Activated CD4-positive, alpha-beta memory T cell treated with anti-CD3 and anti-CD28 coated beads, Interleukin-2, amount 10 ng/mL, durations not matched to agents 7 days and 5 days (primary cell): ENCODE data around the gene PLEKHD1. TPM values are rescaled to one million over a fixed set of nuclear protein-coding genes. Genes with fewer than 3 reads are reported as not detected.

Source experiments
- CTCF ChIA-PET: fragments of 350-600 bp; sonication (Branson Sonifier 250); formaldehyde crosslinking; loops from one replicate; lab custom pipeline; 2021; ENCODE audit warnings: antibody characterized with exemption, inconsistent platforms; lab: Charles Lee
- POLR2A ChIA-PET: fragments of 350-600 bp; sonication (Branson Sonifier 250); formaldehyde crosslinking; loops from one replicate; lab custom pipeline; 2021; ENCODE audit warnings: antibody characterized with exemption; lab: Charles Lee
- DNase-seq: peaks from one replicate; pipeline ENCODE4 v3.0.0-alpha.2; 2020
- H3K27ac Mint-ChIP-seq: one replicate; pipeline ENCODE4 v1.8.0; 2021; ENCODE audit warnings: mild to moderate bottlenecking, mixed read lengths
- H3K27me3 Mint-ChIP-seq: one replicate; pipeline ENCODE4 v1.8.0; 2021; ENCODE audit warnings: mixed read lengths
- H3K36me3 Mint-ChIP-seq: one replicate; pipeline ENCODE4 v1.8.0; 2021; ENCODE audit warnings: low read depth, mixed read lengths
- H3K4me1 Mint-ChIP-seq: one replicate; pipeline ENCODE4 v1.8.0; 2021; ENCODE audit warnings: mixed read lengths
- H3K4me3 Mint-ChIP-seq: one replicate; pipeline ENCODE4 v1.8.0; 2021; ENCODE audit warnings: mild to moderate bottlenecking, mixed read lengths
- H3K9me3 Mint-ChIP-seq: one replicate; pipeline ENCODE4 v1.8.0; 2021; ENCODE audit warnings: mixed read lengths
- total RNA-seq, 2 experiments: library from RNA; stranded (reverse); gene quantifications; one replicate each; pipeline ENCODE4 v1.2.3, GENCODE V29; 2021

The PLEKHD1 gene
- total RNA-seq, 2 experiments from 2014 or later = 0.13 to 0.15 TPM

GRCh38 chr14:69572030-69572840 lies 87.7 kb downstream of the PLEKHD1 start:
- POLR2A ChIA-PET = interaction anchor here (3.5 kb wide), 1 partner anchor 195 kb away, joined by 11 read pairs; the partner anchor contains the start of gene SRSF5
- no peak overlapping the region for H3K27ac Mint-ChIP-seq
- peaks cover 78% of the 10 kb centered on the region for H3K27me3 Mint-ChIP-seq
- peaks cover 3% of the 10 kb centered on the region for H3K36me3 Mint-ChIP-seq
- peak overlapping the region; percentile 13 for H3K4me3 Mint-ChIP-seq
- peaks cover 10% of the 10 kb centered on the region for H3K4me1 Mint-ChIP-seq
- H3K9me3 Mint-ChIP-seq = no peaks in the 10 kb centered on the region
- CTCF ChIA-PET = interaction anchor here (1.2 to 4.0 kb wide), 4 partner anchors 23 to 155 kb away, joined by 3 to 10 read pairs (median 7); no protein-coding TSS in a partner anchor
- no peak for DNase-seq

- no peak overlapping the region for H3K4me3 Mint-ChIP-seq
- no peaks in the 10 kb centered on the region for H3K9me3 Mint-ChIP-seq
- H3K36me3 Mint-ChIP-seq = peaks cover 3% of the 10 kb centered on the region
- POLR2A ChIA-PET = interaction anchor here (3.5 kb wide), 1 partner anchor 194 kb away, joined by 11 read pairs; the partner anchor contains the start of gene SRSF5
- H3K27me3 Mint-ChIP-seq = peaks cover 73% of the 10 kb centered on the region
- H3K4me1 Mint-ChIP-seq = peaks cover 10% of the 10 kb centered on the region
- CTCF ChIA-PET = interaction anchor here (1.2 to 4.0 kb wide), 4 partner anchors 24 to 154 kb away, joined by 3 to 13 read pairs (median 10); no protein-coding TSS in a partner anchor
- no peak for DNase-seq
- no peak overlapping the region for H3K27ac Mint-ChIP-seq
Observed at GRCh38 chr14:69572841-69573135, 88.3 kb downstream of the PLEKHD1 start.

- Mint-ChIP-seq H3K4me3 (no peak overlapping the region), H3K9me3 (no peaks in the 10 kb centered on the region), H3K27me3 (peaks cover 70% of the 10 kb centered on the region), H3K4me1 (peaks cover 10% of the 10 kb centered on the region), H3K27ac (no peak overlapping the region), H3K36me3 (peaks cover 3% of the 10 kb centered on the region)
- CTCF ChIA-PET = interaction anchor here (0.9 to 4.0 kb wide), 11 partner anchors 10 to 154 kb away, joined by 3 to 13 read pairs (median 4); no protein-coding TSS in a partner anchor
- POLR2A ChIA-PET = interaction anchor here (3.5 kb wide), 1 partner anchor 194 kb away, joined by 11 read pairs; the partner anchor contains the start of gene SRSF5
- DNase-seq = no peak
Observed at GRCh38 chr14:69573205-69573830, 88.8 kb downstream of the PLEKHD1 start.

GRCh38 chr14:69573831-69574262 lies 89.3 kb downstream of the PLEKHD1 start:
- DNase-seq = no peak
- H3K36me3 Mint-ChIP-seq = peaks cover 3% of the 10 kb centered on the region
- POLR2A ChIA-PET = interaction anchor here (1.0 kb wide), 1 partner anchor 194 kb away, joined by 3 read pairs; no protein-coding TSS in a partner anchor
- H3K9me3 Mint-ChIP-seq = no peaks in the 10 kb centered on the region
- H3K27ac Mint-ChIP-seq = no peak overlapping the region
- peaks cover 69% of the 10 kb centered on the region for H3K27me3 Mint-ChIP-seq
- no peak overlapping the region for H3K4me3 Mint-ChIP-seq
- CTCF ChIA-PET = interaction anchor here (0.7 to 4.0 kb wide), 12 partner anchors 9 to 444 kb away, joined by 3 to 13 read pairs (median 4); no protein-coding TSS in a partner anchor
- H3K4me1 Mint-ChIP-seq = peaks cover 10% of the 10 kb centered on the region

GRCh38 chr14:69574263-69574953 lies 89.9 kb downstream of the PLEKHD1 start, which contains the start of gene CCDC177:
Gene CCDC177, minus strand, starts transcription at chr14:69574871. Its CDS starts 1,249 bp downstream, at chr14:69573622.
- Mint-ChIP-seq H3K4me3 (peak within 1 kb of the TSS; percentile 62), H3K4me1 (peaks cover 10% of the 10 kb centered on the region), H3K36me3 (peaks cover 3% of the 10 kb centered on the region), H3K27me3 (peaks cover 64% of the 10 kb centered on the region), H3K27ac (no peak within 1 kb of the TSS), H3K9me3 (no peaks in the 10 kb centered on the region)
- CTCF ChIA-PET = interaction anchor here (0.7 to 4.0 kb wide), 15 partner anchors 9 to 445 kb away, joined by 3 to 13 read pairs (median 4); no protein-coding TSS in a partner anchor
- POLR2A ChIA-PET = interaction anchor here (1.0 kb wide), 1 partner anchor 194 kb away, joined by 3 read pairs; no protein-coding TSS in a partner anchor
- peak; percentile 77 for DNase-seq

GRCh38 chr14:69574954-69575295 lies 90.4 kb downstream of the PLEKHD1 start:
- peaks cover 59% of the 10 kb centered on the region for H3K27me3 Mint-ChIP-seq

GRCh38 chr14:69579476-69579875 lies 94.9 kb downstream of the PLEKHD1 start:
- peaks cover 31% of the 10 kb centered on the region for H3K27me3 Mint-ChIP-seq
- H3K36me3 Mint-ChIP-seq = peaks cover 3% of the 10 kb centered on the region
- peaks cover 4% of the 10 kb centered on the region for H3K4me1 Mint-ChIP-seq
- DNase-seq = no peak
- CTCF ChIA-PET = interaction anchor here (0.6 to 1.6 kb wide), 7 partner anchors 9 to 336 kb away, joined by 3 to 7 read pairs (median 3); no protein-coding TSS in a partner anchor
- POLR2A ChIA-PET = interaction anchor here (0.5 to 1.2 kb wide), 3 partner anchors 133 to 187 kb away, joined by 3 to 4 read pairs (median 4); partner anchors contain the start of gene SRSF5
- H3K9me3 Mint-ChIP-seq = no peaks in the 10 kb centered on the region
- H3K27ac Mint-ChIP-seq = no peak overlapping the region
- H3K4me3 Mint-ChIP-seq = no peak overlapping the region

More at GRCh38 chr14:69574954-69575295, 90.4 kb downstream of the PLEKHD1 start:
- Mint-ChIP-seq H3K36me3 (peaks cover 3% of the 10 kb centered on the region), H3K9me3 (no peaks in the 10 kb centered on the region), H3K4me3 (no peak overlapping the region), H3K27ac (no peak overlapping the region), H3K4me1 (peaks cover 10% of the 10 kb centered on the region)
- POLR2A ChIA-PET = interaction anchor here (1.0 kb wide), 1 partner anchor 193 kb away, joined by 3 read pairs; no protein-coding TSS in a partner anchor
- no peak for DNase-seq
- CTCF ChIA-PET = interaction anchor here (0.6 to 2.7 kb wide), 7 partner anchors 10 to 711 kb away, joined by 3 to 13 read pairs (median 3); no protein-coding TSS in a partner anchor

GRCh38 chr14:69580009-69580577 lies 95.6 kb downstream of the PLEKHD1 start:
- Mint-ChIP-seq H3K4me1 (peaks cover 3% of the 10 kb centered on the region), H3K27ac (no peak overlapping the region), H3K4me3 (no peak overlapping the region), H3K9me3 (no peaks in the 10 kb centered on the region), H3K27me3 (peaks cover 26% of the 10 kb centered on the region), H3K36me3 (no peaks in the 10 kb centered on the region)
- DNase-seq = no peak
- ChIA-PET POLR2A (interaction anchor here (0.5 to 1.2 kb wide), 4 partner anchors 133 to 187 kb away, joined by 3 to 4 read pairs (median 4); partner anchors contain the start of gene SRSF5), CTCF (interaction anchor here (0.6 to 1.6 kb wide), 9 partner anchors 8 to 337 kb away, joined by 3 to 7 read pairs (median 3); no protein-coding TSS in a partner anchor)

Other genes with a start within 250 kb of the PLEKHD1 start
- gene GALNT16, start 224.6 kb upstream of the PLEKHD1 start, total RNA-seq = not detected
- gene ERH, start 86.4 kb upstream of the PLEKHD1 start, total RNA-seq = 100 to 1,000 TPM; 281 to 295 TPM
- gene SLC39A9, start 86.0 kb upstream of the PLEKHD1 start, total RNA-seq = 10 to 100 TPM; 46.1 to 47.2 TPM
- not detected for gene CCDC177, start 90.1 kb downstream of the PLEKHD1 start, total RNA-seq
- gene SUSD6, start 126.9 kb downstream of the PLEKHD1 start, total RNA-seq = 10 to 100 TPM; 63.4 to 65.2 TPM